Endothelial cell of umbilical vein (primary cell): Measurements from ENCODE around the gene ZNF524.
"Not testable (repeated sequence)": the region's sequence is repeated elsewhere in the genome, so short reads cannot be mapped to it uniquely, and the experiment has no call there.

Experiments
- POLR2AphosphoS5 ChIP-seq: IDR thresholded peaks from 2 replicates; pipeline ENCODE4 v1.6.1; 2012; ENCODE audit warnings: low read depth, mild to moderate bottlenecking, control low read depth, low read length, moderate library complexity; ENCODE audit not compliant: insufficient read depth
- TF ChIP-seq, protein P1 (sequence below), 2 donors: IDR thresholded peaks; 1 replicate in 1 of 2; 2 replicates in 1 of 2; pipeline ENCODE4 v1.5.1; 2011; ENCODE audit warnings: low read length in 2 of 2, mild to moderate bottlenecking in 2 of 2, moderate library complexity in 2 of 2, control low read depth in 1 of 2, inconsistent platforms in 1 of 2, low read depth in 1 of 2; ENCODE audit not compliant: insufficient read depth in 1 of 2; ENCODE audit errors: extremely low read depth in 1 of 2

GRCh38 chr19:55573929-55574328, 26.2 kb upstream of the ZNF524 start:
- not testable (repeated sequence) for TF ChIP-seq POLR2AphosphoS5
- TF ChIP-seq, protein P1, sequence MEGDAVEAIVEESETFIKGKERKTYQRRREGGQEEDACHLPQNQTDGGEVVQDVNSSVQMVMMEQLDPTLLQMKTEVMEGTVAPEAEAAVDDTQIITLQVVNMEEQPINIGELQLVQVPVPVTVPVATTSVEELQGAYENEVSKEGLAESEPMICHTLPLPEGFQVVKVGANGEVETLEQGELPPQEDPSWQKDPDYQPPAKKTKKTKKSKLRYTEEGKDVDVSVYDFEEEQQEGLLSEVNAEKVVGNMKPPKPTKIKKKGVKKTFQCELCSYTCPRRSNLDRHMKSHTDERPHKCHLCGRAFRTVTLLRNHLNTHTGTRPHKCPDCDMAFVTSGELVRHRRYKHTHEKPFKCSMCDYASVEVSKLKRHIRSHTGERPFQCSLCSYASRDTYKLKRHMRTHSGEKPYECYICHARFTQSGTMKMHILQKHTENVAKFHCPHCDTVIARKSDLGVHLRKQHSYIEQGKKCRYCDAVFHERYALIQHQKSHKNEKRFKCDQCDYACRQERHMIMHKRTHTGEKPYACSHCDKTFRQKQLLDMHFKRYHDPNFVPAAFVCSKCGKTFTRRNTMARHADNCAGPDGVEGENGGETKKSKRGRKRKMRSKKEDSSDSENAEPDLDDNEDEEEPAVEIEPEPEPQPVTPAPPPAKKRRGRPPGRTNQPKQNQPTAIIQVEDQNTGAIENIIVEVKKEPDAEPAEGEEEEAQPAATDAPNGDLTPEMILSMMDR (IDR thresholded peaks at IDR 0.05; ENCODE audit: extremely low read depth in 1 of 2, insufficient read depth in 1 of 2, low read depth in 1 of 2, low read length in 2 of 2): not testable (repeated sequence)
